ENCODE measurements around the gene SERPINB2.

- TF ChIP-seq, protein P1, sequence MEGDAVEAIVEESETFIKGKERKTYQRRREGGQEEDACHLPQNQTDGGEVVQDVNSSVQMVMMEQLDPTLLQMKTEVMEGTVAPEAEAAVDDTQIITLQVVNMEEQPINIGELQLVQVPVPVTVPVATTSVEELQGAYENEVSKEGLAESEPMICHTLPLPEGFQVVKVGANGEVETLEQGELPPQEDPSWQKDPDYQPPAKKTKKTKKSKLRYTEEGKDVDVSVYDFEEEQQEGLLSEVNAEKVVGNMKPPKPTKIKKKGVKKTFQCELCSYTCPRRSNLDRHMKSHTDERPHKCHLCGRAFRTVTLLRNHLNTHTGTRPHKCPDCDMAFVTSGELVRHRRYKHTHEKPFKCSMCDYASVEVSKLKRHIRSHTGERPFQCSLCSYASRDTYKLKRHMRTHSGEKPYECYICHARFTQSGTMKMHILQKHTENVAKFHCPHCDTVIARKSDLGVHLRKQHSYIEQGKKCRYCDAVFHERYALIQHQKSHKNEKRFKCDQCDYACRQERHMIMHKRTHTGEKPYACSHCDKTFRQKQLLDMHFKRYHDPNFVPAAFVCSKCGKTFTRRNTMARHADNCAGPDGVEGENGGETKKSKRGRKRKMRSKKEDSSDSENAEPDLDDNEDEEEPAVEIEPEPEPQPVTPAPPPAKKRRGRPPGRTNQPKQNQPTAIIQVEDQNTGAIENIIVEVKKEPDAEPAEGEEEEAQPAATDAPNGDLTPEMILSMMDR (IDR thresholded peaks at IDR 0.05): no peak
- TF ChIP-seq POLR2A (IDR thresholded peaks at IDR 0.05): no peak
Measured at GRCh38 chr18:63867368-63868125, 20.0 kb upstream of the SERPINB2 start.

Data from lower leg skin (tissue), 3 donors.